ENCODE data around the gene PDAP1. TPM values are rescaled to one million over a fixed set of nuclear protein-coding genes. Genes with fewer than 3 reads are reported as not detected.

PDAP1 gene
- polyA plus RNA-seq, 1 donor (not counting 4 experiments of a cell fraction or from before 2014, with no cell fraction given), result 99.1 TPM

DNA sequence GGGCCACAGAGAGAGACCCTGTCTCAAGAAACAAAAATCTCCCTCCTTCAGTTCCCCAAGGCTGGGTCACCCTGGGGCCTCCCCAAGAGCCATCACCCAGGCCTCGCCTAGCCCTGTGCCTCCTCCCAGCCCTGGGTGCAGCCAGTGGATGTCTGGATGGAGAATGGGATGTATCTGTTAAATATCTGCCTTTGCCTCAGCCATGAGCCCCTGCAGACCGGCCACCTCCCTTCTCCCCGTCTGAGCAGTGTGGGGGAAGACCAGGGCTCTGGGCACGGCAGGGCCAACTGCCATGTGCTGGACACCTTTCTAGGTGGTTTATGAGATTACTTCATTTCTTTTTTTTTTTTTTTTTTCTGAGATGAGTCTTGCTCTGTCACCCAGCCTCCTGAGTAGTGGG lies 23.9 kb downstream of the PDAP1 start:
- no peaks in the 10 kb centered on the region for H3K27me3 ChIP-seq (ENCODE audit: control insufficient read depth, extremely low read depth, insufficient read depth, low read length)
- H2AFZ ChIP-seq (ENCODE audit: control insufficient read depth, low read length), result no peak overlapping the region
- H3K27ac ChIP-seq (ENCODE audit: control insufficient read depth, insufficient read depth, low read length), result no peak overlapping the region
- dilution Hi-C loops (cut with MboI; ENCODE audit: extremely low pct_ligation_motif_present, low sequenced_read_pairs), result no loop called here
- H4K20me1 ChIP-seq (ENCODE audit: control insufficient read depth, extremely low read depth, insufficient read depth, low read length), result peaks cover 28% of the 10 kb centered on the region
- peaks cover 31 to 53% of the 10 kb centered on the region in 2 experiments for H3K36me3 ChIP-seq (ENCODE audit: control insufficient read depth in 2 of 2, extremely low read depth in 1 of 2, insufficient read depth in 2 of 2, low read length in 2 of 2)
- H3K4me2 ChIP-seq (ENCODE audit: control insufficient read depth, extremely low read depth, insufficient read depth, low read depth, low read length), result no peak overlapping the region
- H3K4me3 ChIP-seq (ENCODE audit: control insufficient read depth in 2 of 3, extremely low read depth in 1 of 3, insufficient read depth in 2 of 3, low read depth in 1 of 3, low read length in 3 of 3), result no peak overlapping the region
- H3K79me2 ChIP-seq (ENCODE audit: control insufficient read depth, insufficient read depth, low read length), result peaks cover 45% of the 10 kb centered on the region
- H3K4me1 ChIP-seq (ENCODE audit: control insufficient read depth, extremely low read depth, insufficient read depth, low read length), result peaks cover 16% of the 10 kb centered on the region
- DNase-seq (ENCODE audit: low read depth, low spot score) (no peak), FAIRE-seq (no peak)
- H3K9me1 ChIP-seq (ENCODE audit: control insufficient read depth, extremely low read depth, insufficient read depth, low read length), result peaks cover 6% of the 10 kb centered on the region
- no peaks in the 10 kb centered on the region for H3K9me3 ChIP-seq (ENCODE audit: control insufficient read depth, low read depth, low read length)
- no peak overlapping the region for H3K9ac ChIP-seq (ENCODE audit: control insufficient read depth, extremely low read depth, insufficient read depth, low read length)
- TF ChIP-seq, protein P1, sequence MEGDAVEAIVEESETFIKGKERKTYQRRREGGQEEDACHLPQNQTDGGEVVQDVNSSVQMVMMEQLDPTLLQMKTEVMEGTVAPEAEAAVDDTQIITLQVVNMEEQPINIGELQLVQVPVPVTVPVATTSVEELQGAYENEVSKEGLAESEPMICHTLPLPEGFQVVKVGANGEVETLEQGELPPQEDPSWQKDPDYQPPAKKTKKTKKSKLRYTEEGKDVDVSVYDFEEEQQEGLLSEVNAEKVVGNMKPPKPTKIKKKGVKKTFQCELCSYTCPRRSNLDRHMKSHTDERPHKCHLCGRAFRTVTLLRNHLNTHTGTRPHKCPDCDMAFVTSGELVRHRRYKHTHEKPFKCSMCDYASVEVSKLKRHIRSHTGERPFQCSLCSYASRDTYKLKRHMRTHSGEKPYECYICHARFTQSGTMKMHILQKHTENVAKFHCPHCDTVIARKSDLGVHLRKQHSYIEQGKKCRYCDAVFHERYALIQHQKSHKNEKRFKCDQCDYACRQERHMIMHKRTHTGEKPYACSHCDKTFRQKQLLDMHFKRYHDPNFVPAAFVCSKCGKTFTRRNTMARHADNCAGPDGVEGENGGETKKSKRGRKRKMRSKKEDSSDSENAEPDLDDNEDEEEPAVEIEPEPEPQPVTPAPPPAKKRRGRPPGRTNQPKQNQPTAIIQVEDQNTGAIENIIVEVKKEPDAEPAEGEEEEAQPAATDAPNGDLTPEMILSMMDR (optimal IDR thresholded peaks at IDR 0.05 in 1 of 3, IDR thresholded peaks at IDR 0.05 in 1 of 3, conservative IDR thresholded peaks at IDR 0.05 in 1 of 3; ENCODE audit: extremely low read depth in 1 of 3, insufficient read depth in 2 of 3, low read length in 3 of 3), result no peak
- TF ChIP-seq EZH2 (IDR thresholded peaks at IDR 0.05; ENCODE audit: low read length), result no peak

DNA sequence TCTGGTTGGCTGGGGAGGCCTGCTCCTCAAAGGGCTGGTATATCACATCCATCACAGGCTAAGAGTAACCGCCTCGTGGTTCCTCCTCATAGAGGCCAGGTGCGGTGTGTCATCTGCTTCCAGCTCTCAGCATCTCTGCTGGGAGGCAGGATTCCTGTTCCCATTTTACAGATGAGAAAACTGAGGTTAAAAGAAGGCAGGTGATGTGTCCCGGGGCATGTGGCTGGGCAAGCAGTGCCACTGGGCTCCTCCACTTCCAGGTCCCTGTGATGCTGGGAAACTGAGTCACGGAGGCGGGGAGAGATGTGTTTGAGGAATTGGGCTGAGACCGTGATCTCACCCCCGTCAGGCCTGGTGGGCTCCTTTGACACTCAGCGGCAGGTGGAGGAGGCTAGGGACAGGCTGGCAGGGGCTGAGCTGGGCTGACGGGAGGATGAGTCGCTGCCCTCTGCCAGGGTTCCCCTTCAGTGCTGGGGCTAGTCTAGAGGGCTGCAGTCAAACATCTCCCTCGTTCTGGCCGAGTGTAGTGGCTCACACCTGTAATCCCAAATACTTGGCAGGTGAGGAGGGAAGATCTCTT lies 24.5 kb downstream of the PDAP1 start:
- no peak for TF ChIP-seq EZH2 (IDR thresholded peaks at IDR 0.05; ENCODE audit: low read length)
- TF ChIP-seq, protein P1 (optimal IDR thresholded peaks at IDR 0.05 in 1 of 3, IDR thresholded peaks at IDR 0.05 in 1 of 3, conservative IDR thresholded peaks at IDR 0.05 in 1 of 3; ENCODE audit: extremely low read depth in 1 of 3, insufficient read depth in 2 of 3, low read length in 3 of 3), result no peak
- Histone ChIP-seq H3K27me3 (ENCODE audit: control insufficient read depth, extremely low read depth, insufficient read depth, low read length) (no peaks in the 10 kb centered on the region), H3K9ac (ENCODE audit: control insufficient read depth, extremely low read depth, insufficient read depth, low read length) (no peak overlapping the region), H3K4me1 (ENCODE audit: control insufficient read depth, extremely low read depth, insufficient read depth, low read length) (peaks cover 23% of the 10 kb centered on the region), H3K9me1 (ENCODE audit: control insufficient read depth, extremely low read depth, insufficient read depth, low read length) (peaks cover 6% of the 10 kb centered on the region), H3K4me2 (ENCODE audit: control insufficient read depth, extremely low read depth, insufficient read depth, low read depth, low read length) (no peak overlapping the region), H3K27ac (ENCODE audit: control insufficient read depth, insufficient read depth, low read length) (no peak overlapping the region), H3K79me2 (ENCODE audit: control insufficient read depth, insufficient read depth, low read length) (peaks cover 45% of the 10 kb centered on the region), H3K4me3 (ENCODE audit: control insufficient read depth in 2 of 3, extremely low read depth in 1 of 3, insufficient read depth in 2 of 3, low read depth in 1 of 3, low read length in 3 of 3) (no peak overlapping the region), H2AFZ (ENCODE audit: control insufficient read depth, low read length) (no peak overlapping the region), H3K36me3 (ENCODE audit: control insufficient read depth in 2 of 2, extremely low read depth in 1 of 2, insufficient read depth in 2 of 2, low read length in 2 of 2) (peaks cover 28 to 50% of the 10 kb centered on the region in 2 experiments), H4K20me1 (ENCODE audit: control insufficient read depth, extremely low read depth, insufficient read depth, low read length) (peaks cover 28% of the 10 kb centered on the region), H3K9me3 (ENCODE audit: control insufficient read depth, low read depth, low read length) (no peaks in the 10 kb centered on the region)
- dilution Hi-C loops (cut with MboI; ENCODE audit: extremely low pct_ligation_motif_present, low sequenced_read_pairs), result no loop called here
- FAIRE-seq (no peak), DNase-seq (ENCODE audit: low read depth, low spot score) (no peak)
